SK-N-SH treated with all-trans-retinoic acid at 6 μM for 48 hours (cell line): ENCODE data around the gene DCST2.
A peak's percentile ranks its signal among the peaks of the same experiment; 100 is the strongest.

Source experiments
- ATAC-seq: fragments of 200-7000 bp; cut with Tn5 transposase; 3 replicates; pipeline ENCODE4 v1.9.1; 2020; ENCODE audit warnings: mild to moderate bottlenecking, moderate library complexity
- ARNTL ChIP-seq: fragments of 450-650 bp; formaldehyde crosslinking; IDR thresholded peaks from 2 replicates; pipeline ENCODE4 v1.5.0; 2020; ENCODE audit warnings: low read depth, mild to moderate bottlenecking, moderate library complexity, borderline replicate concordance
- BACH2 ChIP-seq: fragments of 250-450 bp; sonication (Bioruptor Pico); IDR thresholded peaks from 2 replicates; pipeline ENCODE4 v1.9.0; 2021; ENCODE audit warnings: mild to moderate bottlenecking, borderline replicate concordance
- CSDC2 ChIP-seq: fragments of 250-450 bp; sonication (Bioruptor Pico); IDR thresholded peaks from 2 replicates; pipeline ENCODE4 v1.5.0; 2020; ENCODE audit warnings: mild to moderate bottlenecking, moderate library complexity
- CSRNP3 ChIP-seq: fragments of 250-450 bp; sonication (Bioruptor Pico); IDR thresholded peaks from 2 replicates; pipeline ENCODE4 v1.5.1; 2021; ENCODE audit warnings: mild to moderate bottlenecking, moderate library complexity
- ESRRG ChIP-seq: fragments of 250-450 bp; sonication (Bioruptor Pico); IDR thresholded peaks from 2 replicates; pipeline ENCODE4 v1.6.1; 2021; ENCODE audit warnings: mild to moderate bottlenecking
- GLIS3 ChIP-seq: fragments of 250-450 bp; sonication (Bioruptor Pico); IDR thresholded peaks from 2 replicates; pipeline ENCODE4 v1.5.0; 2020; ENCODE audit warnings: mild to moderate bottlenecking, moderate library complexity
- ISL1 ChIP-seq: fragments of 250-450 bp; sonication (Bioruptor Pico); IDR thresholded peaks from 2 replicates; pipeline ENCODE4 v2.1.2; 2022; ENCODE audit warnings: mild to moderate bottlenecking, moderate library complexity
- OSR1 ChIP-seq: fragments of 250-450 bp; sonication (Bioruptor Pico); IDR thresholded peaks from 2 replicates; pipeline ENCODE4 v1.8.0; 2022; ENCODE audit warnings: moderate library complexity, mild to moderate bottlenecking, inconsistent platforms
- POU6F1 ChIP-seq: fragments of 250-450 bp; sonication (Bioruptor Pico); IDR thresholded peaks from 2 replicates; pipeline ENCODE4 v1.8.0; 2021; ENCODE audit warnings: low read depth, mild to moderate bottlenecking, moderate library complexity, borderline replicate concordance
- PPARA ChIP-seq: fragments of 250-450 bp; sonication (Bioruptor Pico); IDR thresholded peaks from 2 replicates; pipeline ENCODE4 v1.5.0; 2020; ENCODE audit warnings: mild to moderate bottlenecking, borderline replicate concordance
- RARB ChIP-seq: fragments of 250-450 bp; sonication (Bioruptor Pico); IDR thresholded peaks from 2 replicates; pipeline ENCODE4 v1.8.0; 2021; ENCODE audit warnings: mild to moderate bottlenecking, moderate library complexity
- SNAI2 ChIP-seq: fragments of 250-450 bp; sonication (Bioruptor Pico); IDR thresholded peaks from 2 replicates; pipeline ENCODE4 v1.5.0; 2020; ENCODE audit warnings: mild to moderate bottlenecking, moderate library complexity
- TCF4 ChIP-seq: fragments of 250-450 bp; sonication (Bioruptor Pico); IDR thresholded peaks from 2 replicates; pipeline ENCODE4 v1.8.0; 2021; ENCODE audit warnings: mild to moderate bottlenecking, moderate library complexity, borderline replicate concordance
- TOX ChIP-seq: fragments of 250-450 bp; sonication (Bioruptor Pico); IDR thresholded peaks from 2 replicates; pipeline ENCODE4 v1.8.0; 2021; ENCODE audit warnings: mild to moderate bottlenecking, moderate library complexity, borderline replicate concordance
- TSHZ2 ChIP-seq: fragments of 250-450 bp; sonication (Bioruptor Pico); IDR thresholded peaks from 2 replicates; pipeline ENCODE4 v1.5.0; 2020; ENCODE audit warnings: mild to moderate bottlenecking, moderate library complexity
- ZC3H10 ChIP-seq: fragments of 250-450 bp; sonication (Bioruptor Pico); IDR thresholded peaks from 2 replicates; pipeline ENCODE4 v1.5.1; 2021; ENCODE audit warnings: mild to moderate bottlenecking, moderate library complexity
- ZFP3 ChIP-seq: fragments of 250-450 bp; sonication (Bioruptor Pico); IDR thresholded peaks from 2 replicates; pipeline ENCODE4 v1.5.0; 2020; ENCODE audit warnings: mild to moderate bottlenecking, moderate library complexity
- ZFP30 ChIP-seq: fragments of 450-650 bp; formaldehyde crosslinking; IDR thresholded peaks from 2 replicates; pipeline ENCODE4 v1.5.0; 2022; ENCODE audit warnings: mild to moderate bottlenecking, moderate library complexity
- ZNF565 ChIP-seq: fragments of 450-650 bp; formaldehyde crosslinking; conservative IDR thresholded peaks from 2 replicates; pipeline ENCODE4 v1.5.0; 2020; ENCODE audit warnings: low read depth, mild to moderate bottlenecking, moderate library complexity
- ZNF70 ChIP-seq: fragments of 450-650 bp; formaldehyde crosslinking; IDR thresholded peaks from 2 replicates; pipeline ENCODE4 v1.5.0; 2020; ENCODE audit warnings: mild to moderate bottlenecking, moderate library complexity
- ZNF8 ChIP-seq: fragments of 450-650 bp; formaldehyde crosslinking; IDR thresholded peaks from 2 replicates; pipeline ENCODE4 v1.5.0; 2020; ENCODE audit warnings: mild to moderate bottlenecking, moderate library complexity
- TF ChIP-seq, protein P1 (sequence below): fragments of 250-450 bp; sonication (Bioruptor Pico); IDR thresholded peaks from 2 replicates; pipeline ENCODE4 v1.5.1; 2020; ENCODE audit warnings: low read depth, mild to moderate bottlenecking, moderate library complexity

Gene DCST2

GRCh38 chr1:155024315-155024714, 9.3 kb downstream of the DCST2 start (continued):
- TF ChIP-seq ZFP30 = no peak

- TF ChIP-seq ISL1 (no peak), SNAI2 (CRISPR knock-in tag) (no peak), CSRNP3 (CRISPR knock-in tag) (no peak), CSDC2 (CRISPR knock-in tag) (no peak), GLIS3 (CRISPR knock-in tag) (no peak), ZFP30 (no peak), ESRRG (CRISPR knock-in tag) (no peak), ZNF565 (no peak), TOX (no peak), ZNF8 (CRISPR knock-in tag) (no peak), TSHZ2 (CRISPR knock-in tag) (no peak)
- ATAC-seq = no peak
These were observed 10.0 kb downstream of the DCST2 start for GRCh38 chr1:155023627-155024026.

DNA sequence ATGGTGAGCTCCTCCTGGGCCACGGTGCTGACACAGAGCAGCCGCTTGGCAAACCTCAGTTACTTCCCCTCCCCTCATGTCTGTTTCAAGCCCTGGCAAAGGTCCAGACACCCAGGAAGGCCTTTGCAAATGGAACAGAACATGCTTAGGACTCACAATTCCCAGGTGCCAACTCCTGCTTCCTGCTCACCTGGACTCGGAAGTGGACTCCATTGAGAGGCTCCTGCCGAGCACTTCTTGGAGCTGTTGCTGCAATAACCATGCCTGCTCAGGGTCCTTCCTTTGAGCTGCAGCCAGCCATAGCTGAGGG, 10.7 kb downstream of the DCST2 start:
- no peak for TF ChIP-seq CSDC2 (CRISPR knock-in tag)
- no peak for TF ChIP-seq RARB (CRISPR knock-in tag)
- ATAC-seq = no peak

- TF ChIP-seq TCF4 = no peak
- TF ChIP-seq ZFP30 = no peak
- TF ChIP-seq, protein P1, sequence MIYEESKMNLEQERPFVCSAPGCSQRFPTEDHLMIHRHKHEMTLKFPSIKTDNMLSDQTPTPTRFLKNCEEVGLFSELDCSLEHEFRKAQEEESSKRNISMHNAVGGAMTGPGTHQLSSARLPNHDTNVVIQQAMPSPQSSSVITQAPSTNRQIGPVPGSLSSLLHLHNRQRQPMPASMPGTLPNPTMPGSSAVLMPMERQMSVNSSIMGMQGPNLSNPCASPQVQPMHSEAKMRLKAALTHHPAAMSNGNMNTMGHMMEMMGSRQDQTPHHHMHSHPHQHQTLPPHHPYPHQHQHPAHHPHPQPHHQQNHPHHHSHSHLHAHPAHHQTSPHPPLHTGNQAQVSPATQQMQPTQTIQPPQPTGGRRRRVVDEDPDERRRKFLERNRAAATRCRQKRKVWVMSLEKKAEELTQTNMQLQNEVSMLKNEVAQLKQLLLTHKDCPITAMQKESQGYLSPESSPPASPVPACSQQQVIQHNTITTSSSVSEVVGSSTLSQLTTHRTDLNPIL (CRISPR knock-in tag) = no peak
- TF ChIP-seq ZFP3 = no peak
- no peak for TF ChIP-seq ARNTL (CRISPR knock-in tag)
- no peak for TF ChIP-seq SNAI2 (CRISPR knock-in tag)
- peak; percentile 90 for TF ChIP-seq ZNF70 (CRISPR knock-in tag)
- ATAC-seq = no peak
These were observed 11.2 kb downstream of the DCST2 start for GRCh38 chr1:155022136-155022926.

- TF ChIP-seq PPARA (CRISPR knock-in tag) (no peak), TSHZ2 (CRISPR knock-in tag) (no peak), TCF4 (no peak), ZFP3 (no peak), RARB (CRISPR knock-in tag) (no peak), ISL1 (no peak), ZNF565 (no peak), ZC3H10 (CRISPR knock-in tag) (no peak), BACH2 (CRISPR knock-in tag) (no peak), OSR1 (CRISPR knock-in tag) (no peak), POU6F1 (no peak)
- TF ChIP-seq, all 23 proteins: peak for 0
- no peak for ATAC-seq
These were observed 14.0 kb downstream of the DCST2 start for GRCh38 chr1:155019377-155020245.
